Mucosa of rectum (tissue), 2 donors: ENCODE measurements around the gene GTF2F2.

Experiments
- H3K27ac ChIP-seq, 2 donors: one replicate each; pipeline ENCODE4 v1.7.0; 2013; ENCODE audit warnings: inconsistent platforms in 2 of 2, low read depth in 2 of 2, low read length in 2 of 2
- H3K27me3 ChIP-seq, 2 donors: one replicate each; pipeline ENCODE4 v1.7.0; 2013; ENCODE audit warnings: low read length in 2 of 2; ENCODE audit not compliant: control insufficient read depth in 2 of 2, insufficient read depth in 2 of 2
- H3K36me3 ChIP-seq, 2 donors: one replicate each; pipeline ENCODE4 v1.7.0; 2013; ENCODE audit warnings: low read length in 2 of 2; ENCODE audit not compliant: control insufficient read depth in 2 of 2, insufficient read depth in 2 of 2
- H3K4me1 ChIP-seq, 2 donors: one replicate each; pipeline ENCODE4 v1.7.0; 2013; ENCODE audit warnings: low read length in 2 of 2, mild to moderate bottlenecking in 1 of 2; ENCODE audit not compliant: control insufficient read depth in 2 of 2, insufficient read depth in 2 of 2
- H3K4me3 ChIP-seq, 2 donors: one replicate each; pipeline ENCODE4 v1.7.0; 2013; ENCODE audit warnings: low read length in 2 of 2
- H3K9ac ChIP-seq, 2 donors: one replicate each; pipeline ENCODE4 v1.7.0; 2013; ENCODE audit warnings: low read length in 2 of 2, low read depth in 1 of 2, mild to moderate bottlenecking in 1 of 2
- H3K9me3 ChIP-seq, 2 donors: one replicate each; pipeline ENCODE4 v1.7.0; 2013; ENCODE audit warnings: low read length in 2 of 2; ENCODE audit not compliant: control insufficient read depth in 2 of 2
- donor health status: healthy.
- donor health status: Normal muscosa, but diverticular disease.

The GTF2F2 gene

DNA sequence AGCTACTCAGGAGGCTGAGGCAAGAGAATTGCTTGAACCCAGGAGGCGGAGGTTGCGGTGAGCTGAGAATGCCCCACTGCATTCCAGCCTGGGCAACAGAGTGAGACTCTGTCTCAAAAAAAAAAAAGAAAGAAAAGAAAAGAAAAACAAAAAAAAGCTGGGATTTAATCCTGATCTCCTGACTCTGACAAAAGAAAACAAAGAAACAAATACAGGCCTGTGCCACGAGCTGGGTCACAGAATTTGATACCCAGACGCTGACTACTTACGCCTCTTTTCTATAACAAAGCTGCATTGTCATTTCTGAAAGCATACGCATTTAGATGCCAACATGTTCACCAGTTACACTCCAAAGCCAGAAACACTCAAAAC is 18.2 kb upstream of the GTF2F2 start:
- H3K9me3 ChIP-seq: no peaks in the 10 kb centered on the region
- H3K36me3 ChIP-seq: no peaks in the 10 kb centered on the region
- H3K27me3 ChIP-seq: no peaks in the 10 kb centered on the region
- no peak overlapping the region for H3K9ac ChIP-seq
- no peaks in the 10 kb centered on the region for H3K4me1 ChIP-seq
- no peak overlapping the region for H3K4me3 ChIP-seq
- H3K27ac ChIP-seq: no peak overlapping the region

DNA sequence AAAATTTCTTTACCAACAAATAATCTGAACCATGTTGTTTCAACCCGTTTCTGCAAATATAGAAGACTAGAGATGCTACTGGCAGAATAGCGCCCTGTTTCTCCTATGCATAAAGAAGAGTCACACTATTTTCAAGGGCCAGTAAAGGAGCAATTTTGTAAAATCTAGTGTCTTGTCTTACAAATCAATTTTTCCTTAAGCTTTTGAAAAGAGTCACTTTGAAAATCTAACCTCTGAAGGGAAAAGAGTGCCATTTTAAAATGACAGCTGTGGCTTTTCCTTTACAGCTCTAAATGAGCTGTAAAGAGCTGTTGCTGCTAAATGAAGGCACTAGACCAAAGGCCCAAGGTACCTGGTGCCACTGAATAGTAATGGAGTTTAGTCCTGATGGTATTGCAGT is 16.9 kb upstream of the GTF2F2 start:
- no peak overlapping the region for H3K27ac ChIP-seq
- no peaks in the 10 kb centered on the region for H3K36me3 ChIP-seq
- H3K4me3 ChIP-seq: no peak overlapping the region
- no peaks in the 10 kb centered on the region for H3K27me3 ChIP-seq
- H3K4me1 ChIP-seq: no peaks in the 10 kb centered on the region
- H3K9ac ChIP-seq: no peak overlapping the region
- H3K9me3 ChIP-seq: no peaks in the 10 kb centered on the region

DNA sequence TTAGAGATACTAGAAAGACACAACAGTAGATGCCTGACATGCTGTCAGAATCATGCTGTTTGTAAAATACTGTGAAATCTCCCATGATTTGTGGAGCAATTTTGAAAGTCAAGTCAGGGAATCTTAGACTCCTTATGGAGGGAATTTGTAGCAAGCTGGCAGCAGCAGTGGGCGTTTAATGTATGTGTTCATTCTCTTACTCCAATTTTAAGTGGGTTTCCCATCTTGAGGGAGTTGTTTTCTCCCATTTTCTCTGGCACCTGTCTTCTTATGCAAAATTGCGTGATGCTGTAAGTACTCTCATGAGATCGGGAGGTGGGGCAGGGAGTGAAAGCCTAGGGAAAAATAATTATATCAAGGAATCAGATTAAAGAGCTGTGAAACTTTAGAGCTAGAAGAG is 16.0 kb upstream of the GTF2F2 start:
- H3K36me3 ChIP-seq: no peaks in the 10 kb centered on the region
- no peak overlapping the region for H3K4me3 ChIP-seq
- no peak overlapping the region for H3K9ac ChIP-seq
- H3K27me3 ChIP-seq: no peaks in the 10 kb centered on the region
- H3K9me3 ChIP-seq: no peaks in the 10 kb centered on the region
- H3K4me1 ChIP-seq: no peaks in the 10 kb centered on the region
- no peak overlapping the region for H3K27ac ChIP-seq

DNA sequence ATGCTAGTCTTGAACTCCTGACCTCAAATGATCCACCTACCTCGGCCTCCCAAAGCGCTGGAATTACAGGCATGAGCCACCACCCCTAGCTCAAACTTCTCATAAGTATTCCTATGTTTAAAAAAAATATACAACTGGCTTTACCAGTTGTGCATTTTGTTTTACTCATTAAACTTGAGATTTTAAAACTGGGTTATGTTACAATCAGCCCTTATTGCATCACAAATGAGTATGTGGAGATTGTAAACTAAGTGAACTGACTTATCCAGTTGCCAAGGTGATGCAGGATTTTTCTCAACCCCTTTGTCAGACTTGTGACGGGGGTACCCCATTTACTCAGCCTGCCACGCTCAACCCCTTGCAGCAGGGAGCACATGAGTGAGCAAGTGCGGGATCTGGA is 14.4 kb upstream of the GTF2F2 start:
- Histone ChIP-seq H3K36me3 (no peaks in the 10 kb centered on the region), H3K27me3 (no peaks in the 10 kb centered on the region), H3K4me3 (no peak overlapping the region), H3K27ac (no peak overlapping the region), H3K4me1 (no peaks in the 10 kb centered on the region), H3K9me3 (no peaks in the 10 kb centered on the region), H3K9ac (no peak overlapping the region)

DNA sequence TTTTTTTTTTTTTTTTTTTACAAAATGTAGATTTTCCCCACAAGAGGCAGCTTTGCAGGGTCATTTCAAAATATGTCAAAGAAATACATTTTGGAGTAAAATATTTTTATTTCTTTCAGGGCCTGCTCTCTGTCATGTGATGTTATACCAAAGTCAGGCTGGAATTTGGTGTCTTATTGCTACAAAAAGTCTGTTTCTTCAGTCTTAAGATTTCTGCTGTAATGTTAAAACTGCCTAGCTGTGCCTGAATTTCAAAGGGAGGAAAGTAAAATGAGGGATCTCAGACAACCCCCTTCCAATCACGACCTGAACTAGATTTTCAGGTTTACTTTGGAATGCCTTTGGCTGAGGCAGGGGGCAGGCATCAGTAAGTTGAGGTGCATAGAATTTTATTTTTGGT is 12.8 kb upstream of the GTF2F2 start:
- H3K9ac ChIP-seq: no peak overlapping the region
- H3K4me3 ChIP-seq: no peak overlapping the region
- H3K27me3 ChIP-seq: no peaks in the 10 kb centered on the region
- H3K36me3 ChIP-seq: no peaks in the 10 kb centered on the region
- H3K27ac ChIP-seq: no peak overlapping the region
- no peaks in the 10 kb centered on the region for H3K4me1 ChIP-seq
- H3K9me3 ChIP-seq: no peaks in the 10 kb centered on the region

DNA sequence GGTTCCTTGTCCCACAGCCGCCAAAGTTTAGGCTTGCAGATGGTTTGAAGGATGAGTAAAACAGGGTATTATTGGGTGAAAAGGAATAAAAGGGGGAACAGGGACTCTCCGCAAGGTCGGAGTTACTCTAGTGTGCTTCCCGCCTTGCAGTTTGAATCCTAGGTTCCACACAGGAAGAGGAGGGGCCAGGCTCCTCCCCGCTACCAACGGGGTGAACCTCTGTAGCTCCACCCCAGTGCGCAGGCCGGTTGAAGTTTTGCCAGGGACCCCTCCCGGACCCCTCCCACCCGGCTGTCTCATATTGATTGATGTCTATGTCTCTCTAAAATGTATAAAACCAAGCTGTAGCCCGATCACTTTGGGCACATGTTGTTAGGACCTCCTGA is 11.6 kb upstream of the GTF2F2 start:
- Histone ChIP-seq H3K27ac (no peak overlapping the region), H3K4me1 (no peaks in the 10 kb centered on the region), H3K9me3 (no peaks in the 10 kb centered on the region), H3K9ac (no peak overlapping the region), H3K36me3 (no peaks in the 10 kb centered on the region), H3K4me3 (no peak overlapping the region), H3K27me3 (no peaks in the 10 kb centered on the region)

DNA sequence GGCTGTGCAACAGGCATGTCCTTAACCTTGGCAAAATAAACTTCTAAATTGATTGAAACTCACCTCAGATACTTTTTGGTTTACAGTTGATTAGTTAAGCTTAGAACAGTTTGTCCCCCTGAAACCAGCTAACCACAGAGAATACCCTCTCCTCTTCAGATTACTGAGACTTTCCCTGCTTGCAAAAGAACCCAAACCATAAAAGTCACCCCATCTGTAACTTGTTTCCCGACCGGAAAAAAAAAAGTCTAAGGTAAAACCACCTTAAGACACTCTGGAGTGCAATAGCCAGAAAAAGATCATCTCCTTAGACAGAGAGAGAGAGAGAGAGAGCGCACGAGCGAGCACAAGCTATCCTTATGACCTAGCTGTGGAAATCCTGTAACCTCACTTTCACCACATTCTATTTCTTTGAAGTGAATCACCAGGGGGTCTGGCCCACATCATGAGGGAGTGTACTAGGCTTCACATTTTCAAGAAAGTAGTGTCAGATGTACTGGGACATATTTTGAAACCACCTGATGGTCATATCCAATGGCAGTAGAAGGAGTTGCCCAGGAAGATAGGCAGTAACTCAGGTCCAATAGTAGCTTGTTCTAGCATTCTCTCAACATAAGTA is 11.1 kb upstream of the GTF2F2 start:
- Histone ChIP-seq H3K9me3 (no peaks in the 10 kb centered on the region), H3K27me3 (no peaks in the 10 kb centered on the region), H3K4me1 (no peaks in the 10 kb centered on the region), H3K4me3 (no peak overlapping the region), H3K9ac (no peak overlapping the region), H3K27ac (no peak overlapping the region), H3K36me3 (no peaks in the 10 kb centered on the region)

DNA sequence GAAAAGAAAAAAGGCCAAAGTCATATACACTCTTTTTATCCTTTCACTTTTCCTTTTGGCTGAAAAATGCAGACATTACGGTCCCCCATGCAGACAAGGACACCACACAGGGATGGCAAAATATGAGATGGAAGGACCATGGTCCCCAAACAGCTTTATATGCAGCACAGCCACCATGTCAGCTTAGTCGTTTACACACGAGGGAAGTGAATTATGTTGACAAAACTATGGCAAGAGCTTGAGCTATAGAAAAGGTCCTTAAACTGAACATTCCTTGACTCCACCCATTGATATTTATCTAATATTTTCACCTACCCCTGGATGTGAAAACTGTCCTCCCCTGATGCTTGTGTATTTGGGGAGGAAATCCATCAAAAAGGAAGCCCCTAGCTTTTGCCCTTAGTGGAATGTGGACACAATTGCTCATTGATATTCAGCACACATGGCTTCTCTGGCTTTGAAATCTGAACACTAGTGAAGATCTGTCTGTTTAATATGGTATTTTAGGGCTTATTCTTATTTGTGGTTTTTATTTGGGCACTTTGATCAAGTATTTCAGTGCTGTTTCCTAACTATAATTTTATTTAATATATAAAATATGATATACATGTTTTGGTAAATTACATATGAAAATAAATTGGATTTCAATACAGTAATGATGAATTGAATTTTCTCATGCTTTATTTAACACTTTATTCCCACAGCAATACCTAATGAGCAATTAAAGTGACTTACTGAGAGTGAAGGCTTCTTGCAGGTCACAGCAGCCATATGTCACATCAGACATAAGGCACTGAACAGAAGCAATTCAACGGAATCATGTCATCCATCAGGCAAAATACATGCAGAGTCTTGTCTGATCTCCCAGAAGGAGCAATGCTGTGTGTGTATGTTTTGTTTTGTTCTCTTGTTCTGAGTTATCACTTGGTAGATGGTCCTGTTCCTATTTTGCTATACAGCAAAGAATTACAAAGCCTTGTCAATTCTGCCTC is 6.8 kb upstream of the GTF2F2 start:
- Histone ChIP-seq H3K9me3 (no peaks in the 10 kb centered on the region), H3K4me3 (no peak overlapping the region), H3K27ac (no peak overlapping the region), H3K9ac (no peak overlapping the region), H3K36me3 (no peaks in the 10 kb centered on the region), H3K4me1 (no peaks in the 10 kb centered on the region), H3K27me3 (no peaks in the 10 kb centered on the region)

DNA sequence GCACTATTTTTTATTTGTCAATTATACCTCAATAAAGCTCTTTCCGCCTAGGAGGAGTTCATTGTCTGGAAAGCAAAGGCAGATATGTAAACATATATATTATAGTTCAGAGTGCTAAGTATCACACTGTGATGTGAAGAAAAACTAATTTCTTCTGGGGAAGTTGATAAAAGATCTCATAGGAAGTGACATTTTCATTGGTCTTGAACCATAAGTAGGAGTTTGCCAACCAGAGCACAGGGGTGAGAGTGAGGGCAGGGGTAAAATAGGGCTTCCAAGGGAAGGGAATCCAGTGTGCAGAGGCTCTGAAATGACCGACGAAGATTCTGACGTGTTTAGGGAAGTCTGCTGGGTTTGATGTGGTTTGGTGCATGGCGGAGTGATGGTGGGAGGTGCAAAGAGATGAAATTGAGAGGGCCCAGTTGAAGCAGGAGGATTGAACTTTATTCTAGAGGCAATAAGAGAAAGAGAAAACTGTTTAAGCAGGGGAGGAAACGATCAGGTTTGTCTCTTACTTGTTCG is 780 bp upstream of the GTF2F2 start:
- H3K27ac ChIP-seq: peak overlapping the region; percentile 81 to 82

More for the DNA sequence above, 780 bp upstream of the GTF2F2 start:
- Histone ChIP-seq H3K27me3 (no peaks in the 10 kb centered on the region), H3K9ac (peak overlapping the region; percentile 75), H3K36me3 (no peaks in the 10 kb centered on the region), H3K4me1 (peaks cover 16% of the 10 kb centered on the region in 2 donors), H3K4me3 (peak overlapping the region; percentile 88 to 98), H3K9me3 (no peaks in the 10 kb centered on the region)
